ENCODE data around the gene MT1H. TPM values are rescaled to one million over a fixed set of nuclear protein-coding genes. Genes with fewer than 3 reads are reported as not detected.

Gene MT1H
- total and polyA plus RNA-seq, 2 of the 13 experiments (the other 11 are each of a cell fraction or from before 2014, with no cell fraction given), result 0.60 TPM; not detected in 1

DNA sequence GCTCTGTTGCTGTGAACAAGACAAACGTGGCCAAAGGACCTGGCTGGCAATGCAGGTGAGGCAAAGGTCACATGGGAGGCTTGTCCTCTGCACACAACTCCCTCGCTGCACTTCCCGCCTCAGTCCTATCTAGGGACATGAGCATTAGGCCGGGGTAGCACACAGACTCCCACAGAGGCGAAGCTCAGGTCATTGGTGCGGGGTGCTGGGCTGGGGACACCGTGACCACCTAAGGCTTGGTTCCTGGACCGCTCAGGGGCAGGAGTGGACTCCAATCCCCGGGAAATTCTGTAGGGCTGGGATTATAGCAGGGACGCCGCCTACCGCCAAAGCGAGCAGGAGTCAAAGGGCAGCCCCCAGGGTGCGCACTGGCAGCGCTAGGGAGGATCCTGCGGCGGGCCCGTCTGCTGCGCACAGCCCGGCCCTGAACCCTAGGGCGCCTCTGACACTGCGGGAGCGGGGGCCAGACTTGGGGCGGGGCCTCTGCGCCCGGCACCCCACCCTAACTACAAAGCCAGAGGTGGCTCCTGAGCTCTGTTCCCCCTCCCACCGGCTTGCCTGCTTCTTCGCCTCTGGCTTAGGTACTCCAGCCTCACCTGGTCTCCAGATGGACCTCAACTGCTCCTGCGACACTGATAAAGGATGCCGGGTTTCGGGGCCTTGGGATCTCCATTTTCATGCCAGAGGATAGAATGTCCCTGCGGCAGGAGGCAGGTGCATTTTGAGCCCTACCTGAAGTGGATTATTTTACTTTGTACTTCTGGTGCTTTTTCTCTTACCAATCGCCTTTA is 21.8 kb upstream of the MT1H start (continued):
- TF ChIP-seq NFYB (CRISPR knock-in tag; IDR thresholded peaks at IDR 0.05) (no peak), HES4 (CRISPR knock-in tag; IDR thresholded peaks at IDR 0.05; ENCODE audit: borderline replicate concordance) (no peak), MEIS2 (CRISPR knock-in tag; IDR thresholded peaks at IDR 0.05) (no peak), POLR2A (IDR thresholded peaks at IDR 0.05; ENCODE audit: insufficient read depth in 1 of 2, low read depth in 2 of 2, low read length in 2 of 2) (no peak), MAFF (IDR thresholded peaks at IDR 0.05; ENCODE audit: low read depth, low read length) (no peak), ZNF557 (CRISPR knock-in tag; IDR thresholded peaks at IDR 0.05) (no peak), GZF1 (CRISPR knock-in tag; IDR thresholded peaks at IDR 0.05) (0 out of 2 replicates have a peak, but pooled peaks have one; percentile 30), CC2D1A (CRISPR knock-in tag; IDR thresholded peaks at IDR 0.05) (0 out of 2 replicates have a peak, but pooled peaks have one; percentile 57), IRX3 (CRISPR knock-in tag; IDR thresholded peaks at IDR 0.05; ENCODE audit: borderline replicate concordance, low read depth) (no peak), SMYD3 (CRISPR knock-in tag; IDR thresholded peaks at IDR 0.05) (no peak), ZNF264 (CRISPR knock-in tag; IDR thresholded peaks at IDR 0.05) (no peak), PPARG (CRISPR knock-in tag; conservative IDR thresholded peaks at IDR 0.05) (peak; percentile 57; the same call in 1 of the 2 replicates), NCOA2 (CRISPR knock-in tag; IDR thresholded peaks at IDR 0.05) (no peak), ZNF768 (CRISPR knock-in tag; IDR thresholded peaks at IDR 0.05) (no peak), HOXA9 (CRISPR knock-in tag; IDR thresholded peaks at IDR 0.05; ENCODE audit: borderline replicate concordance) (no peak), EZH2 (conservative IDR thresholded peaks at IDR 0.05; ENCODE audit: low read depth, low read length) (no peak), TARDBP (CRISPR knock-in tag; IDR thresholded peaks at IDR 0.05) (no peak), ATAD3A (CRISPR knock-in tag; IDR thresholded peaks at IDR 0.05) (no peak)
- TF ChIP-seq, protein P1, sequence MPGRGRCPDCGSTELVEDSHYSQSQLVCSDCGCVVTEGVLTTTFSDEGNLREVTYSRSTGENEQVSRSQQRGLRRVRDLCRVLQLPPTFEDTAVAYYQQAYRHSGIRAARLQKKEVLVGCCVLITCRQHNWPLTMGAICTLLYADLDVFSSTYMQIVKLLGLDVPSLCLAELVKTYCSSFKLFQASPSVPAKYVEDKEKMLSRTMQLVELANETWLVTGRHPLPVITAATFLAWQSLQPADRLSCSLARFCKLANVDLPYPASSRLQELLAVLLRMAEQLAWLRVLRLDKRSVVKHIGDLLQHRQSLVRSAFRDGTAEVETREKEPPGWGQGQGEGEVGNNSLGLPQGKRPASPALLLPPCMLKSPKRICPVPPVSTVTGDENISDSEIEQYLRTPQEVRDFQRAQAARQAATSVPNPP (CRISPR knock-in tag; IDR thresholded peaks at IDR 0.05), result no peak
- TF ChIP-seq, protein P2, sequence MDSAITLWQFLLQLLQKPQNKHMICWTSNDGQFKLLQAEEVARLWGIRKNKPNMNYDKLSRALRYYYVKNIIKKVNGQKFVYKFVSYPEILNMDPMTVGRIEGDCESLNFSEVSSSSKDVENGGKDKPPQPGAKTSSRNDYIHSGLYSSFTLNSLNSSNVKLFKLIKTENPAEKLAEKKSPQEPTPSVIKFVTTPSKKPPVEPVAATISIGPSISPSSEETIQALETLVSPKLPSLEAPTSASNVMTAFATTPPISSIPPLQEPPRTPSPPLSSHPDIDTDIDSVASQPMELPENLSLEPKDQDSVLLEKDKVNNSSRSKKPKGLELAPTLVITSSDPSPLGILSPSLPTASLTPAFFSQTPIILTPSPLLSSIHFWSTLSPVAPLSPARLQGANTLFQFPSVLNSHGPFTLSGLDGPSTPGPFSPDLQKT (CRISPR knock-in tag; IDR thresholded peaks at IDR 0.05; ENCODE audit: borderline replicate concordance), result no peak
- TF ChIP-seq, protein P3, sequence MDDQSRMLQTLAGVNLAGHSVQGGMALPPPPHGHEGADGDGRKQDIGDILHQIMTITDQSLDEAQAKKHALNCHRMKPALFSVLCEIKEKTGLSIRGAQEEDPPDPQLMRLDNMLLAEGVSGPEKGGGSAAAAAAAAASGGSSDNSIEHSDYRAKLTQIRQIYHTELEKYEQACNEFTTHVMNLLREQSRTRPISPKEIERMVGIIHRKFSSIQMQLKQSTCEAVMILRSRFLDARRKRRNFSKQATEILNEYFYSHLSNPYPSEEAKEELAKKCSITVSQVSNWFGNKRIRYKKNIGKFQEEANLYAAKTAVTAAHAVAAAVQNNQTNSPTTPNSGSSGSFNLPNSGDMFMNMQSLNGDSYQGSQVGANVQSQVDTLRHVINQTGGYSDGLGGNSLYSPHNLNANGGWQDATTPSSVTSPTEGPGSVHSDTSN (CRISPR knock-in tag; IDR thresholded peaks at IDR 0.05; ENCODE audit: borderline replicate concordance), result no peak
- TF ChIP-seq, protein P4, sequence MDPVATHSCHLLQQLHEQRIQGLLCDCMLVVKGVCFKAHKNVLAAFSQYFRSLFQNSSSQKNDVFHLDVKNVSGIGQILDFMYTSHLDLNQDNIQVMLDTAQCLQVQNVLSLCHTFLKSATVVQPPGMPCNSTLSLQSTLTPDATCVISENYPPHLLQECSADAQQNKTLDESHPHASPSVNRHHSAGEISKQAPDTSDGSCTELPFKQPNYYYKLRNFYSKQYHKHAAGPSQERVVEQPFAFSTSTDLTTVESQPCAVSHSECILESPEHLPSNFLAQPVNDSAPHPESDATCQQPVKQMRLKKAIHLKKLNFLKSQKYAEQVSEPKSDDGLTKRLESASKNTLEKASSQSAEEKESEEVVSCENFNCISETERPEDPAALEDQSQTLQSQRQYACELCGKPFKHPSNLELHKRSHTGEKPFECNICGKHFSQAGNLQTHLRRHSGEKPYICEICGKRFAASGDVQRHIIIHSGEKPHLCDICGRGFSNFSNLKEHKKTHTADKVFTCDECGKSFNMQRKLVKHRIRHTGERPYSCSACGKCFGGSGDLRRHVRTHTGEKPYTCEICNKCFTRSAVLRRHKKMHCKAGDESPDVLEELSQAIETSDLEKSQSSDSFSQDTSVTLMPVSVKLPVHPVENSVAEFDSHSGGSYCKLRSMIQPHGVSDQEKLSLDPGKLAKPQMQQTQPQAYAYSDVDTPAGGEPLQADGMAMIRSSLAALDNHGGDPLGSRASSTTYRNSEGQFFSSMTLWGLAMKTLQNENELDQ (CRISPR knock-in tag; IDR thresholded peaks at IDR 0.05; ENCODE audit: borderline replicate concordance), result no peak
- TF ChIP-seq, protein P5, sequence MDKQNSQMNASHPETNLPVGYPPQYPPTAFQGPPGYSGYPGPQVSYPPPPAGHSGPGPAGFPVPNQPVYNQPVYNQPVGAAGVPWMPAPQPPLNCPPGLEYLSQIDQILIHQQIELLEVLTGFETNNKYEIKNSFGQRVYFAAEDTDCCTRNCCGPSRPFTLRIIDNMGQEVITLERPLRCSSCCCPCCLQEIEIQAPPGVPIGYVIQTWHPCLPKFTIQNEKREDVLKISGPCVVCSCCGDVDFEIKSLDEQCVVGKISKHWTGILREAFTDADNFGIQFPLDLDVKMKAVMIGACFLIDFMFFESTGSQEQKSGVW (CRISPR knock-in tag; IDR thresholded peaks at IDR 0.05; ENCODE audit: borderline replicate concordance), result no peak

Measured in HepG2 (cell line).